ENCODE results near the gene HSDL1. TPM values are rescaled to one million over a fixed set of nuclear protein-coding genes. Genes with fewer than 3 reads are reported as not detected.

HSDL1 gene
- polyA plus RNA-seq, 1 donor from 2014 or later = 217 TPM

DNA sequence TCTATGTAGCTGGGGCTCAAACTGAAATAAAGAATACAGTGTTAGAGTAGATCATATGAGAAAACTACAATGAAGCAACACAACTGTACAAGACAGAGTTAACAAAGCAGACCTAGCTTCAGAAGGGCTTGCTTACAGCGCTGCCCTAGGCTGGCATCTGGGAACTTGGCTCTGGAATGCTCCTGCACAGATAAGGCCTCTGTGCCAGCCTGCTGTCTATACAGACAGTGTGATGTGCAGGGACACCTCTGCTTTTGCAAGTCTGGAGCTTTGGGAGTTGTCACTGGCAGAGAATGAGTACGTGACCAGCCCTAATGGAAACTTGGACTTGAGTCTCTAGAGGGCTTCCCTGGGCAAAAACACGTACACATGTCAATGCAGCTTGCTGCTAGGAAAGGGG, 70.3 kb downstream of the HSDL1 start:
- H3K36me3 ChIP-seq (ENCODE audit: insufficient read depth, low read length) = peaks cover 4% of the 10 kb centered on the region
- no peaks in the 10 kb centered on the region for H3K9me2 ChIP-seq (ENCODE audit: insufficient read depth, low read length)
- H3K27ac ChIP-seq (ENCODE audit: low read length) = no peak overlapping the region
- H3K9me3 ChIP-seq (ENCODE audit: low read length) = no peaks in the 10 kb centered on the region
- H2AFZ ChIP-seq (ENCODE audit: low read depth, low read length) = no peak overlapping the region
- H3F3A ChIP-seq (ENCODE audit: insufficient read depth, low read length, poor library complexity, severe bottlenecking) = no peaks in the 10 kb centered on the region
- TF ChIP-seq POLR2AphosphoS5 (IDR thresholded peaks at IDR 0.05) (no peak), MXI1 (conservative IDR thresholded peaks at IDR 0.05; ENCODE audit: poor library complexity, severe bottlenecking) (no peak), SMC3 (conservative IDR thresholded peaks at IDR 0.05; ENCODE audit: poor library complexity) (no peak), TAF1 (IDR thresholded peaks at IDR 0.05; ENCODE audit: low read depth) (no peak), EP300 (conservative IDR thresholded peaks at IDR 0.05; ENCODE audit: poor library complexity, severe bottlenecking) (no peak), EZH2 (IDR thresholded peaks at IDR 0.05; ENCODE audit: borderline replicate concordance, insufficient read depth, low read length, poor library complexity, severe bottlenecking) (no peak), RAD21 (conservative IDR thresholded peaks at IDR 0.05) (no peak)
- TF ChIP-seq, protein P1, sequence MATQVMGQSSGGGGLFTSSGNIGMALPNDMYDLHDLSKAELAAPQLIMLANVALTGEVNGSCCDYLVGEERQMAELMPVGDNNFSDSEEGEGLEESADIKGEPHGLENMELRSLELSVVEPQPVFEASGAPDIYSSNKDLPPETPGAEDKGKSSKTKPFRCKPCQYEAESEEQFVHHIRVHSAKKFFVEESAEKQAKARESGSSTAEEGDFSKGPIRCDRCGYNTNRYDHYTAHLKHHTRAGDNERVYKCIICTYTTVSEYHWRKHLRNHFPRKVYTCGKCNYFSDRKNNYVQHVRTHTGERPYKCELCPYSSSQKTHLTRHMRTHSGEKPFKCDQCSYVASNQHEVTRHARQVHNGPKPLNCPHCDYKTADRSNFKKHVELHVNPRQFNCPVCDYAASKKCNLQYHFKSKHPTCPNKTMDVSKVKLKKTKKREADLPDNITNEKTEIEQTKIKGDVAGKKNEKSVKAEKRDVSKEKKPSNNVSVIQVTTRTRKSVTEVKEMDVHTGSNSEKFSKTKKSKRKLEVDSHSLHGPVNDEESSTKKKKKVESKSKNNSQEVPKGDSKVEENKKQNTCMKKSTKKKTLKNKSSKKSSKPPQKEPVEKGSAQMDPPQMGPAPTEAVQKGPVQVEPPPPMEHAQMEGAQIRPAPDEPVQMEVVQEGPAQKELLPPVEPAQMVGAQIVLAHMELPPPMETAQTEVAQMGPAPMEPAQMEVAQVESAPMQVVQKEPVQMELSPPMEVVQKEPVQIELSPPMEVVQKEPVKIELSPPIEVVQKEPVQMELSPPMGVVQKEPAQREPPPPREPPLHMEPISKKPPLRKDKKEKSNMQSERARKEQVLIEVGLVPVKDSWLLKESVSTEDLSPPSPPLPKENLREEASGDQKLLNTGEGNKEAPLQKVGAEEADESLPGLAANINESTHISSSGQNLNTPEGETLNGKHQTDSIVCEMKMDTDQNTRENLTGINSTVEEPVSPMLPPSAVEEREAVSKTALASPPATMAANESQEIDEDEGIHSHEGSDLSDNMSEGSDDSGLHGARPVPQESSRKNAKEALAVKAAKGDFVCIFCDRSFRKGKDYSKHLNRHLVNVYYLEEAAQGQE (IDR thresholded peaks at IDR 0.05; ENCODE audit: borderline replicate concordance) = no peak
- TF ChIP-seq, protein P2, sequence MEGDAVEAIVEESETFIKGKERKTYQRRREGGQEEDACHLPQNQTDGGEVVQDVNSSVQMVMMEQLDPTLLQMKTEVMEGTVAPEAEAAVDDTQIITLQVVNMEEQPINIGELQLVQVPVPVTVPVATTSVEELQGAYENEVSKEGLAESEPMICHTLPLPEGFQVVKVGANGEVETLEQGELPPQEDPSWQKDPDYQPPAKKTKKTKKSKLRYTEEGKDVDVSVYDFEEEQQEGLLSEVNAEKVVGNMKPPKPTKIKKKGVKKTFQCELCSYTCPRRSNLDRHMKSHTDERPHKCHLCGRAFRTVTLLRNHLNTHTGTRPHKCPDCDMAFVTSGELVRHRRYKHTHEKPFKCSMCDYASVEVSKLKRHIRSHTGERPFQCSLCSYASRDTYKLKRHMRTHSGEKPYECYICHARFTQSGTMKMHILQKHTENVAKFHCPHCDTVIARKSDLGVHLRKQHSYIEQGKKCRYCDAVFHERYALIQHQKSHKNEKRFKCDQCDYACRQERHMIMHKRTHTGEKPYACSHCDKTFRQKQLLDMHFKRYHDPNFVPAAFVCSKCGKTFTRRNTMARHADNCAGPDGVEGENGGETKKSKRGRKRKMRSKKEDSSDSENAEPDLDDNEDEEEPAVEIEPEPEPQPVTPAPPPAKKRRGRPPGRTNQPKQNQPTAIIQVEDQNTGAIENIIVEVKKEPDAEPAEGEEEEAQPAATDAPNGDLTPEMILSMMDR (IDR thresholded peaks at IDR 0.05; ENCODE audit: poor library complexity, severe bottlenecking) = no peak
- H4K20me1 ChIP-seq (ENCODE audit: insufficient read depth) = no peaks in the 10 kb centered on the region
- no peaks in the 10 kb centered on the region for H3K79me2 ChIP-seq (replicated peaks; ENCODE audit: insufficient read depth, low read length)
- H3K4me3 ChIP-seq (ENCODE audit: low read length) = no peak overlapping the region
- no peak overlapping the region for H3K9ac ChIP-seq (ENCODE audit: low read length)
- H3K27me3 ChIP-seq (ENCODE audit: insufficient read depth, low read depth, low read length) = no peaks in the 10 kb centered on the region
- no peak overlapping the region for H3K4me2 ChIP-seq (ENCODE audit: low read length)

Other genes with a start within 250 kb of the HSDL1 start
- 2.4 and 3.3 TPM in 2 replicates for gene MLYCD, start 246.1 kb downstream of the HSDL1 start, polyA plus RNA-seq
- 2.1 TPM in 1 of 2 replicates, not detected in the other for gene OSGIN1, start 191.9 kb downstream of the HSDL1 start, polyA plus RNA-seq
- 9.6 and 12.5 TPM in 2 replicates for gene NECAB2, start 176.9 kb downstream of the HSDL1 start, polyA plus RNA-seq
- gene SLC38A8, start 102.4 kb downstream of the HSDL1 start, polyA plus RNA-seq = not detected in 2 replicates
- gene MBTPS1, start 28.2 kb downstream of the HSDL1 start, polyA plus RNA-seq = 66.9 and 86.9 TPM in 2 replicates
- gene DNAAF1, start 131 bp upstream of the HSDL1 start, polyA plus RNA-seq = 0.71 TPM in 1 of 2 replicates, not detected in the other
- gene TAF1C, start 41.9 kb upstream of the HSDL1 start, polyA plus RNA-seq = 25.5 and 43.3 TPM in 2 replicates
- not detected in 2 replicates for gene ADAD2, start 46.0 kb upstream of the HSDL1 start, polyA plus RNA-seq
- gene KCNG4, start 94.8 kb upstream of the HSDL1 start, polyA plus RNA-seq = not detected in 2 replicates
- gene WFDC1, start 149.7 kb upstream of the HSDL1 start, polyA plus RNA-seq = not detected in 2 replicates
- gene ATP2C2, start 223.4 kb upstream of the HSDL1 start, polyA plus RNA-seq = not detected in 2 replicates